A375 (cell line): ENCODE data around the gene PDE6G. TPM values are rescaled to one million over a fixed set of nuclear protein-coding genes. Genes with fewer than 3 reads are reported as not detected.

Experiments used
- small RNA-seq: library from RNA; depleted of rRNA; stranded (forward); fragments of <200 nt; gene quantifications from one replicate; pipeline ENCODE3, GENCODE V24; 2014
- total RNA-seq: library from RNA; depleted of rRNA; stranded (reverse); fragments of >200 nt; shearing (Covaris generic); gene quantifications from 2 replicates; pipeline ENCODE4 v1.2.3, GENCODE V29; 2014; rRNA removed

Gene PDE6G
- total RNA-seq: 0.64 TPM in 1 of 2 replicates, not detected in the other

DNA sequence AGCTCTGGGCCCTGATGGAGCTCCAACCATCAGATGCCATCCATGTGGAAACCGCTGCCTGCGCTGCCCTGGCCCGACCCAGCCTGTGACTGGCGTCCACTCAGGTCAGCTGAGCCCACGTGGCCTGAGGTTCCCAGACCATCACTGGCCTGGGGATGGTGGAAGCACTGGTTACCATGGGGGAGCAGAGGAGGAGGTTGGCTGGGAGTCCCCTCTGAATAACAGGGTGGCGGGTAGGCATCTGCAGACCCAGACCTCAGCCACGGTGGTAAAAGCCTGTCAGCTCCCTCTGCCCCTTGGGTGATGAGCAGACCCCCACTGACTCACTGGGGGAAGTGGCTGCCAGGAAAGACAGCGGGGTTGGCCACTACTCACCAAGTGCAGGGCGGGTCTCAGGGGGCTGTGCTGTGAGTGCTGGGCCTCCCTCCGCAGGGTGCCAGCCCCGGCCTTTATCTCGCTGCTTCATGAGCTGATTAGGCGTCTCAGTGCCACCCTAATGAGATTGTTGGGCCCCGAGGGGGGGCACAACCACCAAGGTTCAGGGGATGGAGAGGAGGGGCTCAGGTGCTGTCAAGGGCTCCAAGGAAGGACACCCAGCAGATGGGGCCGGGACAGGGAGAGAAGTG is at the start of gene PDE6G:
Gene PDE6G, minus strand, starts transcription at position 425 of the 626 bp plus-strand sequence. CDS start 3,237 bp downstream, outside the sequence.

GRCh38 chr17:81702934-81703746 is 46.8 kb upstream of the PDE6G start, which contains the start of gene MRPL12:
TSS of gene MRPL12 (plus strand) at chr17:81703367. CDS start at chr17:81703502, 135 bp downstream.

GRCh38 chr17:81683584-81684441 is 27.5 kb upstream of the PDE6G start, which contains the start of the genes ARL16 and HGS:
TSS of gene ARL16 (minus strand) at chr17:81683797. CDS start at chr17:81683753, 44 bp downstream.
TSS of gene HGS (plus strand) at chr17:81684011. CDS start at chr17:81684067, 56 bp downstream.

DNA sequence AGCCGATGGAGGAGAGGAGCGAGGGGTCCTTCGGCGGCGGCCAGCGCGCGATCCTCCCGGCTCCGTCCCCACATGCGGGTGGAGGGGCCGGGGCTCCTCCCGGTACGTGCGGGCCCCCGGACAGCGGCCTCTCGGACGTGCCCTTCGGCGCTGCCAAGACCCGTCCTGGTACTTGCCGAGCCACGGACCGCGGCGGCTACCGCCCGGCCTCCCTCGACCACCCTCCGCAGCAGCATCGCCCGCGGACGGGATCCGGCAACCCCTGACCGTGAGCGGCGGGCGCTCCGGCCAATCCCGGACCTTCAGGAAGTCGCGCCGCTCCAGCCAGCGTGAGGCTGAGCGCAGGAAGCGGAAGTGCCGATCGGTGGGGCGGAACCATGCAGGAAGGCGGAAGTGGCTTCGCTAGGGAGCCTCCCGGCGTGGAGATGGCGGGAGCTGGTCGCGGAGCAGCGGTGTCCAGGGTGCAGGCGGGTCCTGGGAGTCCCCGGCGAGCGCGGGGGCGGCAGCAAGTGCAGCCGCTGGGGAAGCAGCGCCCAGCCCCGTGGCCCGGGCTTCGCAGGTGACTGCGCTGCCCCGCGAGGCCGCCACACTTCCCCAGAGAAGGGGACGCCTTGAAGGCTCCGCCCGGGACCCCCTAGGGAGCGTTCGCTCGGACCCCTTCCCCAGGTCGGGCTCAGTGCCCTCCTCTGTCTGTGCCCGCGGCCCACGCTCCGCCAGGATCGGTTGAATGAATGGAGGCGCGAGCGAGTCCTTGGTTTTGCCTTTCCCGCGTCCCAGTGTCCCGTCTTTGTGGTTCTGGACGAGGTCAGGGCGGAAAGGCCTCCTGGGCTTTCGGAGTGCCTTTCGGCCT is 10.2 kb upstream of the PDE6G start, which contains the start of the genes CCDC137 and OXLD1:
Gene CCDC137, plus strand, starts transcription at position 396 of the 850 bp plus-strand sequence. Its CDS starts 30 bp downstream, at position 426.
Gene OXLD1, minus strand, starts transcription at position 264 of the 850 bp plus-strand sequence. Its CDS starts 28 bp downstream, at position 236.

GRCh38 chr17:81636505-81637288 is 19.6 kb downstream of the PDE6G start, which contains the start of the genes NPLOC4 and TSPAN10:
TSS of gene NPLOC4 (minus strand) at chr17:81637112. CDS start at chr17:81636930, 182 bp downstream.
TSS of gene TSPAN10 (plus strand) at chr17:81637196. CDS start at chr17:81642413, 5,217 bp downstream.

Small RNA genes lying within 50 kb of the gene (small RNA-seq; reads per million reads assigned to genes)
- gene MIR6786: not detected

Other genes starting within 250 kb of the PDE6G start
- 2,933 and 5,081 TPM in 2 replicates for gene ACTG1, start 143.7 kb downstream of the PDE6G start, total RNA-seq
- gene FSCN2, start 128.2 kb downstream of the PDE6G start, total RNA-seq: 0.08 and 0.50 TPM in 2 replicates
- gene FAAP100, start 104.2 kb downstream of the PDE6G start, total RNA-seq: 28.7 and 29.0 TPM in 2 replicates
- gene NPLOC4, start 19.4 kb downstream of the PDE6G start, total RNA-seq: 46.8 and 62.1 TPM in 2 replicates
- 1.7 and 2.2 TPM in 2 replicates for gene TSPAN10, start 19.3 kb downstream of the PDE6G start, total RNA-seq
- 93.6 and 127 TPM in 2 replicates for gene OXLD1, start 10.1 kb upstream of the PDE6G start, total RNA-seq
- 56.2 and 57.7 TPM in 2 replicates for gene CCDC137, start 10.2 kb upstream of the PDE6G start, total RNA-seq
- gene ARL16, start 27.3 kb upstream of the PDE6G start, total RNA-seq: 47.6 and 51.0 TPM in 2 replicates
- 159 and 172 TPM in 2 replicates for gene HGS, start 27.5 kb upstream of the PDE6G start, total RNA-seq
- 42.8 and 60.5 TPM in 2 replicates for gene MRPL12, start 46.8 kb upstream of the PDE6G start, total RNA-seq
- gene SLC25A10, start 55.7 kb upstream of the PDE6G start, total RNA-seq: 55.5 and 62.1 TPM in 2 replicates
- gene GCGR, start 147.6 kb upstream of the PDE6G start, total RNA-seq: not detected in 2 replicates
- gene MCRIP1, start 176.7 kb upstream of the PDE6G start, total RNA-seq: 73.0 and 96.0 TPM in 2 replicates
- gene PPP1R27, start 178.5 kb upstream of the PDE6G start, total RNA-seq: 0.61 TPM in 1 of 2 replicates, not detected in the other
- gene P4HB, start 204.0 kb upstream of the PDE6G start, total RNA-seq: 716 and 811 TPM in 2 replicates
- gene ARHGDIA, start 214.8 kb upstream of the PDE6G start, total RNA-seq: 229 and 255 TPM in 2 replicates
- gene ALYREF, start 235.0 kb upstream of the PDE6G start, total RNA-seq: 423 and 436 TPM in 2 replicates
- gene ANAPC11, start 235.2 kb upstream of the PDE6G start, total RNA-seq: 135 and 136 TPM in 2 replicates
- gene NPB, start 245.7 kb upstream of the PDE6G start, total RNA-seq: 0.11 and 0.24 TPM in 2 replicates